H1 (cell line): Measurements from ENCODE around the gene MAP1B. TPM values are rescaled to one million over a fixed set of nuclear protein-coding genes. Genes with fewer than 3 reads are reported as not detected.

Source experiments
- CTCF ChIA-PET: fragments of 300-600 bp; sonication (Branson Sonifier 250); formaldehyde crosslinking; loops from one replicate; lab custom pipeline; 2021; ENCODE audit not compliant: partially characterized antibody; lab: Charles Lee
- POLR2A ChIA-PET: fragments of 300-600 bp; sonication (Branson Sonifier 250); formaldehyde crosslinking; loops from one replicate; lab custom pipeline; 2021; ENCODE audit warnings: inconsistent platforms; ENCODE audit not compliant: partially characterized antibody; lab: Charles Lee
- DNase-seq, 2 experiments: peaks; one replicate each; pipeline versions ENCODE4 v3.0.0 to v3.0.0-alpha.2; 2010 to 2022; ENCODE audit warnings: low spot score in 2 of 2, low read depth in 1 of 2, mixed read lengths in 1 of 2
- FAIRE-seq: peaks from 2 replicates; lab custom pipeline; 2011; peaks lifted over from hg19 to GRCh38; lab: Jason Lieb, UNC
- H2AFZ ChIP-seq: 2 replicates; pipeline ENCODE4 v1.8.1; 2012; ENCODE audit warnings: low read length, inconsistent platforms
- H2AK5ac ChIP-seq: 2 replicates; pipeline ENCODE4 v1.6.1; 2013; ENCODE audit warnings: low read depth, low read length
- H2BK120ac ChIP-seq: replicated peaks from 2 replicates; pipeline ENCODE3; 2013; ENCODE audit warnings: low read depth, low read length, inconsistent platforms
- H2BK12ac ChIP-seq: 2 replicates; pipeline ENCODE4 v1.6.1; 2013; ENCODE audit warnings: low read depth, low read length
- H2BK15ac ChIP-seq: 2 replicates; pipeline ENCODE4 v1.6.1; 2013; ENCODE audit warnings: low read length
- H2BK20ac ChIP-seq: 2 replicates; pipeline ENCODE4 v1.6.1; 2013; ENCODE audit warnings: low read length
- H2BK5ac ChIP-seq: 2 replicates; pipeline ENCODE4 v1.6.1; 2013; ENCODE audit warnings: low read depth, low read length
- H3K14ac ChIP-seq: 2 replicates; pipeline ENCODE4 v1.6.1; 2013; ENCODE audit warnings: inconsistent platforms; ENCODE audit not compliant: insufficient read length
- H3K18ac ChIP-seq: 2 replicates; pipeline ENCODE4 v1.6.1; 2013; ENCODE audit warnings: low read length; ENCODE audit errors: extremely low read depth
- H3K23ac ChIP-seq: 2 replicates; pipeline ENCODE4 v1.6.1; 2013; ENCODE audit warnings: inconsistent platforms; ENCODE audit not compliant: insufficient read length
- H3K23me2 ChIP-seq: 2 replicates; pipeline ENCODE4 v1.6.1; 2013; ENCODE audit warnings: low read depth, low read length
- H3K27ac ChIP-seq: 2 replicates; pipeline ENCODE4 v1.6.1; 2011; ENCODE audit warnings: low read depth, low read length, inconsistent platforms
- H3K27me3 ChIP-seq, 4 experiments: replicated peaks in 1 of 4; 1 replicate in 1 of 4; 2 replicates in 3 of 4; pipeline versions ENCODE4 v1.6.1 to v1.8.1; 2011 to 2013; ENCODE audit warnings: low read length in 3 of 4, mild to moderate bottlenecking in 3 of 4, inconsistent platforms in 2 of 4, mixed read lengths in 2 of 4, moderate library complexity in 1 of 4; ENCODE audit not compliant: control insufficient read depth in 3 of 4, insufficient read depth in 3 of 4; ENCODE audit errors: extremely low read depth in 1 of 4
- H3K36me3 ChIP-seq, 4 experiments: 2 replicates each; pipeline versions ENCODE4 v1.6.1 to v1.8.1; 2011 to 2013; ENCODE audit warnings: mild to moderate bottlenecking in 4 of 4, low read length in 3 of 4, moderate library complexity in 2 of 4, control low read depth in 1 of 4, inconsistent platforms in 1 of 4; ENCODE audit not compliant: insufficient read depth in 4 of 4, control insufficient read depth in 2 of 4
- H3K4ac ChIP-seq: replicated peaks from 2 replicates; pipeline ENCODE3; 2013; ENCODE audit warnings: low read length, low read depth, mixed read lengths, inconsistent platforms; ENCODE audit not compliant: insufficient read length
- H3K4me1 ChIP-seq, 4 experiments: replicated peaks in 1 of 4; 1 replicate in 1 of 4; 2 replicates in 3 of 4; pipeline versions ENCODE4 v1.6.1 to v1.8.1; 2011 to 2013; ENCODE audit warnings: low read length in 3 of 4, inconsistent platforms in 2 of 4, mixed read lengths in 1 of 4; ENCODE audit not compliant: insufficient read depth in 4 of 4, control insufficient read depth in 3 of 4
- H3K4me2 ChIP-seq, 2 experiments: 2 replicates each; pipeline versions ENCODE4 v1.6.1 to v1.8.1; 2011 to 2013; ENCODE audit warnings: low read depth in 2 of 2, low read length in 2 of 2, control low read depth in 1 of 2, inconsistent platforms in 1 of 2, mild to moderate bottlenecking in 1 of 2; ENCODE audit not compliant: insufficient read depth in 1 of 2
- H3K4me3 ChIP-seq, 4 experiments: fragments of 200-600, 300-600 bp in 1 of 4; sonication (generic), shearing (Covaris generic), sonication (Bioruptor Twin) in 1 of 4; 2 replicates each; pipeline versions ENCODE4 v1.5.1 to v1.8.1; 2011 to 2016; ENCODE audit warnings: low read length in 4 of 4, low read depth in 3 of 4, control low read depth in 2 of 4, inconsistent platforms in 2 of 4, mild to moderate bottlenecking in 2 of 4, mixed read lengths in 1 of 4, moderate library complexity in 1 of 4; ENCODE audit not compliant: insufficient read depth in 2 of 4; ENCODE audit errors: extremely low read depth in 1 of 4
- H3K56ac ChIP-seq: replicated peaks from 2 replicates; pipeline ENCODE3; 2013; ENCODE audit warnings: low read depth, mild to moderate bottlenecking, mixed read lengths, low read length, inconsistent platforms; ENCODE audit not compliant: insufficient read length
- H3K79me1 ChIP-seq: 2 replicates; pipeline ENCODE4 v1.6.1; 2013; ENCODE audit warnings: low read depth, low read length, control low read depth
- H3K79me2 ChIP-seq, 2 experiments: 2 replicates each; pipeline versions ENCODE4 v1.6.1 to v1.8.1; 2012 to 2013; ENCODE audit warnings: low read length in 2 of 2, mild to moderate bottlenecking in 2 of 2, inconsistent platforms in 1 of 2; ENCODE audit not compliant: insufficient read depth in 2 of 2, control insufficient read depth in 1 of 2
- H3K9ac ChIP-seq, 4 experiments: replicated peaks in 1 of 4; 1 replicate in 1 of 4; 2 replicates in 3 of 4; pipeline versions ENCODE4 v1.6.1 to v1.8.1; 2011 to 2013; ENCODE audit warnings: low read depth in 3 of 4, low read length in 3 of 4, control low read depth in 2 of 4, mild to moderate bottlenecking in 2 of 4, moderate library complexity in 2 of 4, inconsistent platforms in 1 of 4; ENCODE audit errors: extremely low read depth in 1 of 4
- H3K9me3 ChIP-seq, 2 experiments: 2 replicates each; pipeline versions ENCODE4 v1.6.1 to v1.8.1; 2012 to 2013; ENCODE audit warnings: mild to moderate bottlenecking in 2 of 2, moderate library complexity in 2 of 2, control low read depth in 1 of 2, inconsistent platforms in 1 of 2, low read depth in 1 of 2, low read length in 1 of 2, mixed read lengths in 1 of 2; ENCODE audit not compliant: insufficient read depth in 2 of 2
- H4K20me1 ChIP-seq, 2 experiments: replicated peaks in 1 of 2; 2 replicates each; pipeline versions ENCODE3 to v1.8.1; 2011 to 2013; ENCODE audit warnings: inconsistent platforms in 2 of 2, low read length in 2 of 2, mild to moderate bottlenecking in 1 of 2; ENCODE audit not compliant: insufficient read depth in 2 of 2, control insufficient read depth in 1 of 2
- H4K5ac ChIP-seq: 2 replicates; pipeline ENCODE4 v1.6.1; 2013; ENCODE audit warnings: low read length, low read depth, mixed read lengths, inconsistent platforms; ENCODE audit not compliant: insufficient read length
- H4K8ac ChIP-seq: 2 replicates; pipeline ENCODE4 v1.8.0; 2013; ENCODE audit warnings: mild to moderate bottlenecking, moderate library complexity, low read length, inconsistent platforms; ENCODE audit not compliant: insufficient read depth; ENCODE audit errors: extremely low read depth
- H4K91ac ChIP-seq: replicated peaks from 2 replicates; pipeline ENCODE3; 2013; ENCODE audit warnings: low read length, mixed read lengths, inconsistent platforms; ENCODE audit not compliant: insufficient read length
- CHD1 ChIP-seq: IDR thresholded peaks from 2 replicates; pipeline ENCODE4 v1.6.1; 2012; ENCODE audit warnings: low read depth, low read length, improper control_type of control experiment
- HDAC2 ChIP-seq, 2 experiments: fragments of 300-600 bp in 1 of 2; sonication (generic) in 1 of 2; IDR thresholded peaks; 2 replicates each; pipeline ENCODE4 v1.6.1; 2011 to 2012; ENCODE audit warnings: low read depth in 2 of 2, low read length in 2 of 2, mild to moderate bottlenecking in 2 of 2, moderate library complexity in 2 of 2, borderline replicate concordance in 1 of 2, inconsistent platforms in 1 of 2
- YY1 ChIP-seq: IDR thresholded peaks from 2 replicates; pipeline ENCODE4 v1.6.1; 2011; ENCODE audit warnings: low read depth, mild to moderate bottlenecking, low read length
- WGBS, 2 experiments: shearing (Covaris generic) in 1 of 2; methylation state at CpG; one replicate each; pipeline versions ENCODE4 v1.1.6 to v1.1.7; 2013 to 2015; ENCODE audit warnings: low lambda C conversion rate in 2 of 2, mixed read lengths in 2 of 2, inconsistent platforms in 1 of 2, low coverage in 1 of 2, missing lambda C conversion rate in 1 of 2; ENCODE audit not compliant: insufficient replicate concordance in 2 of 2, insufficient coverage in 1 of 2, insufficient read length in 1 of 2; ENCODE audit errors: extremely low coverage in 1 of 2, missing lambda C conversion rate in 1 of 2; 5-methylcytosine and 5-hydroxymethylcytosine counted together
- polyA plus RNA-seq, 7 experiments: library from polyadenylated mRNA; depleted of rRNA in 3 of 7; stranded (reverse) in 5 of 7; unstranded in 2 of 7; fragments of >200 nt in 5 of 7; fragments of 200-250 nt in 2 of 7; gene quantifications; 1 replicate in 5 of 7; 2 replicates in 1 of 7; 4 replicates in 1 of 7; pipeline versions ENCODE4 v1.2.1 to v1.2.3, GENCODE V29; 2011 to 2013; ENCODE audit warnings: missing spikeins in 2 of 7, mixed read lengths in 2 of 7
- total RNA-seq: library from RNA; stranded (reverse); fragmentation: NEBNext Ultra II Directional; extraction: Animal tissue kit (Norgen Biotek cat#: 25700); gene quantifications from 2 replicates; pipeline ENCODE4 v1.2.1, GENCODE V29; 2021

The MAP1B gene
- total and polyA plus RNA-seq, 2 of the 8 experiments (the other 6 are each of a cell fraction or from before 2014, with no cell fraction given) = 24.5 to 120 TPM

- peaks cover 2 to 25% (median 18%) of the 10 kb centered on the region in 4 experiments; a peak in 6 of 7 replicates for H3K4me1 ChIP-seq
- H3K36me3 ChIP-seq = no peaks in the 10 kb centered on the region
- H3K56ac ChIP-seq = no peak overlapping the region
- peak overlapping the region; percentile 58 for H2BK5ac ChIP-seq
- no peaks in the 10 kb centered on the region for H4K20me1 ChIP-seq
- no peak overlapping the region for H4K5ac ChIP-seq
- H4K91ac ChIP-seq = peak overlapping the region; percentile 32
- no peak overlapping the region for H3K18ac ChIP-seq
- no peak for FAIRE-seq
- 0 out of 2 replicates have a peak overlapping the region, but pooled peaks have one; percentile 6 for H2AFZ ChIP-seq
- H3K23ac ChIP-seq = no peak overlapping the region
- H3K4me3 ChIP-seq = peak overlapping the region in 1 of 4 experiments; percentile 29; a peak in 3 of 8 replicates
- TF ChIP-seq YY1 = 0 out of 2 replicates have a peak, but pooled peaks have one; percentile 18
- TF ChIP-seq HDAC2 (IDR thresholded peaks at IDR 0.05; ENCODE audit: borderline replicate concordance in 1 of 2, low read depth in 2 of 2, low read length in 2 of 2) = no peak
- TF ChIP-seq CHD1 = no peak
- TF ChIP-seq, all 59 proteins: peak for 1
- H3K23me2 ChIP-seq = no peaks in the 10 kb centered on the region
- H3K27ac ChIP-seq = peak overlapping the region; percentile 37; the same call in 1 of the 2 replicates
- 58% methylated on average over 15 of the region's 15 CpGs; no CpG with 5 or more reads in 1 of the 2 experiments for WGBS, 2 experiments
- H4K8ac ChIP-seq = no peak overlapping the region
- CTCF ChIA-PET = interaction anchor here (0.7 to 2.0 kb wide), 11 partner anchors 9 to 383 kb away, joined by 3 to 7 read pairs (median 3); no protein-coding TSS in a partner anchor
- peak overlapping the region; percentile 44 to 70 for H3K4me2 ChIP-seq
- H2BK12ac ChIP-seq = 0 out of 2 replicates have a peak overlapping the region, but pooled peaks have one; percentile 32
- H3K14ac ChIP-seq = no peak overlapping the region
- H3K9me3 ChIP-seq = no peaks in the 10 kb centered on the region
- H2BK120ac ChIP-seq = peak overlapping the region; percentile 73
- no peak overlapping the region for H2BK15ac ChIP-seq
- H2AK5ac ChIP-seq = no peak overlapping the region
- H3K27me3 ChIP-seq = no peaks in the 10 kb centered on the region
- no peaks in the 10 kb centered on the region for H3K79me2 ChIP-seq
- no peak overlapping the region for H3K4ac ChIP-seq
- peak in 1 of 2 experiments; percentile 54 for DNase-seq
- peak overlapping the region in 2 of 4 experiments; percentile 5 to 23; a peak in 2 of 7 replicates for H3K9ac ChIP-seq
- POLR2A ChIA-PET = interaction anchor here (1.1 to 2.6 kb wide), 4 partner anchors 12 to 58 kb away, joined by 3 to 12 read pairs (median 4); no protein-coding TSS in a partner anchor
- H2BK20ac ChIP-seq = no peak overlapping the region; the same call in 1 of the 2 replicates
- H3K79me1 ChIP-seq = 0 out of 2 replicates have a peak, but pooled peaks cover 3% of the 10 kb centered on the region
Observed at GRCh38 chr5:72166070-72166979, 59.0 kb downstream of the MAP1B start.
